HG03139 (cell line): ENCODE measurements around the gene TMEM245.
"Not testable (repeated sequence)": the region's sequence is repeated elsewhere in the genome, so short reads cannot be mapped to it uniquely, and the experiment has no call there.

Experiments
- ATAC-seq: cut with Tn5 transposase; IDR thresholded peaks from one replicate; pipeline ENCODE4 v1.9.1; 2021; ENCODE audit not compliant: unreplicated experiment

The TMEM245 gene

DNA sequence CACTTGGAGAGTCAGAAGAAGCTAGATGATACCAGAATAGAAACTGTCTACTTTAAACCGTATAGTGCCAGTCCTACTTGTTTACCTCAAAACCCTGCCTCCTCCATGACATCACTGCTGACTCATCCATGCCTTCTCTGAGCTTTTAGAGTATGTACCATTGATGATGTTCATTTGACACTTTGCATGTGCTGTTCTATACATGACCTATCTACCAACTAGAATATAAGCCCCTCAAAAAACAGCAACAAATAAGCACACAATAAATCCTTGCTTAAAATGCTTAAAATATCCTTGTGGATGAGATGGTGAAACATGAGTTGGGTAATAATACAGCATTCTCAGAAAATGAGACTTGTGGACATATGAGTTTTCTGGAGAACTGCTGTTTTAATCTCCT lies 109.0 kb downstream of the TMEM245 start:
- no peak for ATAC-seq

DNA sequence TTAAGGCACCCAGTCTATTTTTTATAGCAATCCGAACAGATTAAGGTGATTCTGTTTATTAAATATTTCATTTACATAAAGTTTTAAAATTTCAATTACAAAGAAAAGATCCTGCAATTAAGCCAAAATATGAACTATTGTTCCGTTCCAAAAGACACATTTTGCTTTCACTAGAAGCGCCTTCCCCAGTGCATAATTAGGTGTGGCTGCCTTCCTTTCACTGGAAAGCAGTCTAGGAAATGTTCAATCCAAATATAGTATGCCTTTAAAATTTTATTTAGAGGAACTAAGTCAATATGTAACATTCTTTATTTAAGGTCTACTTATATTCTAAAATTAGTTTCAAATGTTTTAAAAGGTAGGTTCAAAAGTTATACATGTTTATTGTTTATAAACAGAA lies 114.1 kb downstream of the TMEM245 start:
- ATAC-seq = no peak

DNA sequence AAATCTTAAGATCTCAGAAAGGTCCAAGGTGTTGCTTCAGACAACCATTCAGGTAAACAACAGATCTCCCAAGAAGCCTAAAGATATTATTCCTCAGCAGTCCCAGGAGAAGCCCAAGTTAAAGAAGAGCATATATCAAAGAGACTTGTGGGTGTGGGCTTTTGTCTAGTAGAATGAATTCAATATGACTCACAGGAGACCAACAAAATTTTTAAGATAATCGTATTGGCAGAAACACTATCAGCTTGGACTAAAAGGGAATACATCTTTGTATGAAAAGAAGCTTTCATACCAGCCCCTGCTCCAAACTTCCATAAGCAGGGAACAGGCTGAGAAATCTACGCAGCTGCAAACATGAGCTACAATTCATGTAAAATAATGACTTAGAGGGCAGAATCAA lies 116.6 kb downstream of the TMEM245 start:
- ATAC-seq = no peak

DNA sequence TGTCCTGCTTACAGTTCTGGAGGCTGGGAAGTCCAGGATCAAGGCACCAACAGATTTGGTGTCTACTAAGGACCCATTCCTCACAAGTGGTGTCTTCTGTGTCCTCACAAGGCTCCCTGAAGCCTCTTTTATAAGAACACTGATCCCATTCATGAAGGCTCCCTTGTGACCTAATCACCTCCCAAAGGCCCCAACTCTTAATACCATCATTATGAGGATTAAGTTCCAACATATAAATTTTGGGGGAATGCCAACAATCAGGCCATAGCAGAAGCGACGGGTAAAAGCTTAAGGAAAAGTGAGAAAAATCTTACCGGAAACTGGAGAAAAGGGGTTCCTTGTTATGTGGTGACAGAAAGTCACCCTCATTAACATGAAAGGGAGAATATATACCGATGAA lies 117.6 kb downstream of the TMEM245 start:
- no peak for ATAC-seq

DNA sequence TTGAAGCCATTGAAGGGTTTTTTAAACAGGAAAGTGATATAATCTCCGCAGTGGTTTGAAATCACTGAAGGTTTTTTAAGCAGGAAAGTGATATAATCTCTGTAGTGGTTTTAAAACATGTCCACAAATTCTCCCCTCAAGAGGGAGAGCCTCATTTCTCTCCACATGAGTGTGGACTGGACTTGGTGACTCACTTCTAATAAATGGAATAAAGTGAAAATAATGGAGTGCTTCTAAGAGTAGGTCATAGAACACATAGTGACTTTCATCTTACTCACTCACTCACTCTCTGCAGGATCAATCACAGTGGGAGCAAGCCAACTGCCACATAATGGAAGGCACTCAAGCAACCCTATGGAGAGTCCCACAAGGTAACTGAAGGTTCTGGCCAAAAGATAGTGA lies 118.5 kb downstream of the TMEM245 start:
- ATAC-seq = no peak

DNA sequence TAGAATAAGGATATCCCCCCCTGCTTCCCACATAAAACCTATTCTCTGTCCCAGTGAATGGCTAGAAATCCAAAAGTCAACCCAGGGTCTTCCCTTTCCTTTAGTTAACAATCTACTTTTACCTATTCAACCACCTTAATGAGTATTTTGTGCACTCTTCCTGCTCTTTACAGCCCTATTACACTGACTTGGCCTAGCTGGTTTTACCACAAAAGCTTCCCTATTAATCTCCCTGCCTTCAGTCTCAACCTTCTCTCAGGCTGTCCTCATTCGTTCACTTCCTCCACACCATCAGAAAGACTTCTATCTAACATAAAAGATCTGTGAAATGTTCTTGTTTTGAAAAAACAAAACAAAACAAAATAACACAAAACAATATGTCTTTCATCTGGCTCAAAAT lies 122.6 kb downstream of the TMEM245 start:
- ATAC-seq = no peak

DNA sequence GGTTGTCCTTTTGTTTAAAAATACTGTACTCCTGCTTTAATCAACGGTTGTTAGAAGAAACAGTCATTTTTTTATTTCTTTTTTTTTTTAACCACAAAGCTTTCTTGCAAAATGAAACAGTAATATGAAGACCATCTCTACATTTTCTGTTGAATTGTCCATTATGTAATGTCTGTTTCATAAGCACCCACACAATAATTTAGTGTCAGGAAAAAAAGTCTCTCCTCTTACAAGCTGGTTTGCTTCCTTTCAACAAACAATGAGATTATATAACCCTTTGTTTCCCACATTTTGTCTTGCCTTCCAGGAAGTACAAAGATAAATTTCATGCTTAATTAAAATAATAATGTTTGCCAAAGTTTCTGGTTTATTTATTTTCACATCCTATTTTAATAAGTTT lies 123.1 kb downstream of the TMEM245 start:
- no peak for ATAC-seq

DNA sequence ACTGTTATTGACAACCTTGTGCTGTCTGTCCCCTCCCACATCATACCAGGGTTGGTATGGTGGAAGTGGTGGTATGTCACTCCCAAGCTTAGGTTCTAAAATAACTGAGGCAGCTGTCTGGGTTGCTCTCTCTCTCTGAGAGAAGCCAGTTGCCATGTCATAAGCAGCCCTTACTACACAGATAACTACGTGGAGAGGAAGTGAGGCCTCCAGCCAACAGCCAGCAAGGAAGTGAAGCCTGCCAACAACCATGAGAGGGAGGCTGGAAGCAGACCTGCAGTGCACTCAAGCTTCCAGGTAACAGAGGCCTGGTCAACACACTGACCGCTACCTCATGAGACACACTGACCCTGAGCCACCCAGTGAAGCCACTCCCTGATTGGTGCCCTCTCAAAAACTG lies 125.1 kb downstream of the TMEM245 start:
- ATAC-seq = peak; percentile 92

DNA sequence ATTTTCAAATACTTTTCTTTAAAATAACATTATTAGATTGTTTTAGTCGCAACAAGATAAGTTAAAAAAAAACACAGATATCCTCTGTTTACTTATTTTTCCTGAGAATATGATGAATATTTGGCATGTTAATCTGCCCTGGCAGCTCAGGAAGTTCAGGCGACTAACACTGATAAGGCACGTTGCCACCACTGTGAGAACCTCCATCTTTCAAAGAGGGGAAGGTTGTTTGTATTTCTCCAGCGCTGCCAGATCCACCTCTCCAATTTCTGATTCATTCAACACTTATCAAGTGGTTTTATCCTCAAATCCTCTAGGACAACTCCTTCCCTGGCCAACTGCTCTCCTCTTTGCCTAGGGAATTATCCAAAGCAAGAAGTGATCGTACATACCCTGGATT lies 128.3 kb downstream of the TMEM245 start:
- ATAC-seq = no peak

DNA sequence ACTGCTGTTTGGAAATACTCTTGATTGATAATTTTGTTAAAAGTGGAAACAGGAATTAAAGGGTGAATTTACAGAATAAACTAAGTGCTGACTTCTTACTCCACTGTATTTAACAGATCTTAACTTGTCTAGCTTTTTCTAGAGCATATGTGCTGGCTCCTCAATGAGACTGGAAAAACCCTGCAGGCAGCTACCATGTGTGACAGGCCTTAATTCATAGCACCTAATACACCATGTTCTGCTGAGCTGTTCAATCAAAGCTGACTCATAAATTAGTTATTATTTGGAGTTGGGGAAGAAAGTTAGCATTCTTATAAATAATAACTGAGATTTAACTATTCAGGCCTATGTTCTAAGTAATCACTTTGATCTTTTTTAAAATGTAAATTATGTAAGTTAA lies 135.9 kb downstream of the TMEM245 start:
- ATAC-seq = no peak

DNA sequence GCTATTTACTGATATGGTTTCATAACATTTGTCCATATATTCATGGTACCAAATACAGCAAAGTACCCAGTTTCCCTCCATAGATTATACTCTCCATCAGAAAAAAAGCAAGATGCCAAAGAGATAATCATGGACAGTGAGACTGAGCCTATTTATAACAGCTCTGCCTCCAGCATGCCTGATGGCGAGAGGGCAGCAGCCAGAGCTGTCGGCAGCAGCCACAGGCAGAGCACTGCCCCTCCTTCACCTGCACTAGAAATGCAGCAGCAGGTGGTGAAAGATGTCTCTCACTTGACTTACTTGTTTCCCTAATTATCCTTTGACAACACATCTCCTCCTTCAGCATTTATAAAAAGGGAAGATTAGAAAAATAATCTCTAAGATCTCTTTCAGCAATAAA lies 138.9 kb downstream of the TMEM245 start:
- no peak for ATAC-seq

DNA sequence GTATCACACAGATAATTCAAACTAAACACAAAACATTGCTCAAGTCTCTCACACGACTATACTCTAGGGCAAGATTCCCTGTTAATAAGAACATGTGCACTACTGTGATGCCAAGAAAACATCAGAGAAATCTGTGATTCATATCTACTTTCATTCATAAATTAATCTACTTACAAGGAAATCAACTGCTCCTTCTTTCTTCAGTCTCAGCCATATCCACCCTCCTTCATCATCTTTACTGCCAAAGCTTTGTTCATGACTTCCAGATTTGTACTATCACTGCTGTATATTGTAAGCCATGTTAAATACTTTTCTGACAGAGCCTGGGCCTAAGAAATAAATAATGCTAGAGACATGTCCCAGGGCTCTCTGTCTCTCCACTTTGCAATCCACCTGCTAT lies 141.5 kb downstream of the TMEM245 start:
- no peak for ATAC-seq

DNA sequence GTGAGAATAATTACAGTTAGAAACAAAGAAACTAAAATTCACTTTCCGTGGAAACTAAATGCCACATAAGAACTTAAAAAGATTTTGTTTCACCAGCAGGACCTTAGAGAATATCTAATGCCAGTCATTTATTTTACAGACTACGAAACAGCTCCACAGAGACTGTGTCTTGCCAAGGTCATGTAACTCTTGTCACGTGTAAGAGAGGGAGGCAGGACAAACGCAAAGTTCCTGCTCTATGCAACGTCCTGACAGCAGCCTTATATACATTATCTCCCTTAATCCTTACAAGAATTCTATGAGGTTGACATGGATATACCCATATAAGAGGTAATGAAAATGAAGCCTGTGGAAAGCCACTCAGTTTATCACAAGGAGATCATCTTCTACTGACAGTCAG lies 145.9 kb downstream of the TMEM245 start:
- ATAC-seq = no peak

DNA sequence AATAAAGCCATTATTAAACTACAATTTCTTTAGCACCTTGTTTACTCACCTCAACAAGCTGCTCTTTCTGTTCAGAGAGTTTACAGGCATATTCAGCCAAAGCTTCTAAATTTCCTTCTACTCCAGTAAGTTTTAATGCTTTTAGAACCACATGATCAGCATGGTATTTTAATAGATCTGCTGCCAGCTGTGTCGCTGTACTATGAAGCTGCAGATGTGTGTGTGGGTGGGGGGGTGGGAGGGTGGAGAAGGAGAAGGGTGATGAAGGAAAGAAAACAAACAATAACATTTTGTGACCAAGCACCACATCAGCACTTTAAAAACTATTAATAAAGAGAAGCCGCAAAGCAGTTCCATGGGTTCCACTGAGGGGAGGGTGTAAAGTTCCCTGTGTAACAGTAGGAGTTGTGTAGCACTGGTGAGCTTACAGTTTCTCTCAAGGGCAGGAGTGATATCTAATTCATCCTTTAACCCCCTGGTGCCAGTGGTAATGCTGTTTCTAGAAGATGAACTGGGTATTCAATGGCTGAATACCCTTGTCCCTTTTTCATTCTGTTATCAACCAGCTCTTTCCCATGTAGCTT lies 147.0 kb downstream of the TMEM245 start:
- ATAC-seq = no peak

DNA sequence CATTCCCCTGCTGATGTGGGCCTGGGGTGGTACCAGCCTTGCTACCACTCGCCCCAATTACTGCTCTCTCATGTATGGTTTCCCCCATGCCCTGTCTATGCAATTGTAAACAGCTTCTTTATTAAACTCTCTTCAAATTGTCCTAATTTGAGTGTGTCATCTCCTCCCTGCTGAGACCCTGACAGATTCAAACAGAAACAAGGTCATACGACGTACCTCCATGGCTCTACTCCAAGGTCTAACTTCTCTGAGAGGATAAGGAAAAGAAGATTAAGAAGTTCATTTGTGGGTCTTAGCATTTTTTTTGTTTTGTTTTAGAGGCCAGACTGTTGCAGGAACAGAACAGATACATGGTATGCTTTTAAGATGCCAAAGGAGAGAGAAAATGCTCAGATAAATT lies 147.6 kb downstream of the TMEM245 start:
- no peak for ATAC-seq

DNA sequence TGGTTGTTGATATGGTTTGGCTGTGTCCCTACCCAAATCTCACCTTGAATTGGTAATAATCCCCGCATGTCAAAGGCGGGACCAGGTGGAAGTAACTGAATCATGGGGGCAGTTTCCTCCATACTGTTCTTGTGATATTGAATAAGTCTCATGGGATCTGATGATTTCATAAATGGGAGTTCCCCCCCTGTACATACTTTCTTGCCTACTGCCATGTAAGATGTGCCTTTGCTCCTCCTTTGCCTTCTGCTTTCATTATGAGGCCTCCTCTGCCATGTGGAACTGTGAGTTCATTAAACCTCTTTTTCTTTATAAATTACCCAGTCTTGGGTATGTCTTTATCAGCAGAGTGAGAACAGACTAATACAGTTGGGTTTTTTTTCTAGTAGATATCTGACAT lies 148.4 kb downstream of the TMEM245 start:
- not testable (repeated sequence) for ATAC-seq

DNA sequence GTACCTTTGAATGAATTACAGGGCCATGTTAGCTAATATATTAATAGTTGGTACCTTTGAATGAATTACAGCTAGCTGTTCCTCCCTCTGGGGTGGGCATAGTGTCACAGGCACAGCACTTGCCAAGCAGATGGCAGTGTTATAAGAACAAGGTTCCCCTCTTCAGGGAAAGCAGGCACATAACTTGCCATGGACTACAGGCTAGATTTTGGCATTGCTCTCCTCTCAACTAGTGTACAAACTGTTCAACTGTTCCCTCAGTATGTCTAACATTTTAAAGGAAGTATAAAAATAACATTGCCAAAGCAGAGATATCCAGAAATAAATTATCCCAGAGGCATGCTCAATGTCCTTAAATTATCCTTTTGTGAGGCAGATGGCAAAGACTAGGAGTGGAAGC lies 151.8 kb downstream of the TMEM245 start:
- ATAC-seq = no peak
